Prostate gland (tissue), 2 donors: ENCODE measurements around the gene PCBP1.

Source experiments
- CTCF ChIP-seq, 4 experiments: fragments of 200-600 bp in 2 of 4; fragments of 450-650 bp in 2 of 4; sonication (generic) in 2 of 4; IDR thresholded peaks; 1 replicate in 3 of 4; 2 replicates in 1 of 4; pipeline ENCODE4 v1.5.1; 2016 to 2019; ENCODE audit warnings: antibody characterized with exemption in 4 of 4, mild to moderate bottlenecking in 2 of 4, moderate library complexity in 2 of 4
- POLR2A ChIP-seq: fragments of 450-650 bp; IDR thresholded peaks from one replicate; pipeline ENCODE4 v1.6.1; 2016; ENCODE audit warnings: antibody characterized with exemption, mild to moderate bottlenecking

GRCh38 chr2:70080610-70081200 is 6.6 kb upstream of the PCBP1 start:
- TF ChIP-seq CTCF (IDR thresholded peaks at IDR 0.05) (no peak), POLR2A (no peak)
